SK-N-SH (cell line): ENCODE results near the gene CNIH2. TPM values are rescaled to one million over a fixed set of nuclear protein-coding genes. Genes with fewer than 3 reads are reported as not detected.

ENCODE experiments used
- CTCF ChIA-PET: fragments of 300-600, 350-600 bp; formaldehyde crosslinking; extraction: SDS; loops from one replicate; lab custom pipeline; 2021; lab: Yijun Ruan, JAX
- POLR2A ChIA-PET: fragments of 350-600 bp; sonication (Branson Sonifier 250); formaldehyde crosslinking; extraction: SDS; loops from one replicate; lab custom pipeline; 2020; ENCODE audit warnings: antibody characterized with exemption, inconsistent platforms; lab: Yijun Ruan, JAX
- DNase-seq: peaks from one replicate; pipeline ENCODE4 v3.0.0; 2012
- H2AFZ ChIP-seq: fragments of 200-600 bp; sonication (generic); 2 replicates; pipeline ENCODE4 v1.8.1; 2016; ENCODE audit warnings: antibody characterized with exemption, mild to moderate bottlenecking, low read depth
- H3F3A ChIP-seq: fragments of 200-600 bp; sonication (generic); replicated peaks from 2 replicates; pipeline ENCODE3; 2016; ENCODE audit warnings: antibody characterized with exemption, mild to moderate bottlenecking; ENCODE audit not compliant: insufficient read depth
- H3K27ac ChIP-seq, 2 experiments: fragments of 200-500 bp in 1 of 2; fragments of 200-600 bp in 1 of 2; sonication (Bioruptor generic) in 1 of 2; sonication (generic), shearing (Covaris generic) in 1 of 2; 2 replicates each; pipeline versions ENCODE4 v1.5.1 to v1.6.1; 2014 to 2016; ENCODE audit warnings: low read depth in 2 of 2, inconsistent platforms in 1 of 2, low read length in 1 of 2, mild to moderate bottlenecking in 1 of 2, mixed read lengths in 1 of 2
- H3K27me3 ChIP-seq: fragments of 200-600 bp; sonication (generic), shearing (Covaris generic); 2 replicates; pipeline ENCODE4 v1.6.1; 2016; ENCODE audit warnings: mixed run types; ENCODE audit not compliant: insufficient read depth
- H3K36me3 ChIP-seq, 2 experiments: fragments of 200-500 bp in 1 of 2; fragments of 200-600 bp in 1 of 2; sonication (Bioruptor generic) in 1 of 2; sonication (generic) in 1 of 2; replicated peaks in 1 of 2; 2 replicates each; pipeline versions ENCODE3 to v1.5.1; 2014 to 2016; ENCODE audit warnings: low read length in 1 of 2, mild to moderate bottlenecking in 1 of 2; ENCODE audit not compliant: insufficient read depth in 2 of 2, control insufficient read depth in 1 of 2
- H3K4me1 ChIP-seq, 2 experiments: fragments of 200-500 bp in 1 of 2; fragments of 200-600 bp in 1 of 2; sonication (Bioruptor generic) in 1 of 2; sonication (generic), shearing (Covaris generic) in 1 of 2; 2 replicates each; pipeline versions ENCODE4 v1.5.1 to v1.6.1; 2014 to 2016; ENCODE audit warnings: low read depth in 1 of 2, low read length in 1 of 2, mixed run types in 1 of 2; ENCODE audit not compliant: insufficient read depth in 2 of 2, control insufficient read depth in 1 of 2
- H3K4me2 ChIP-seq: fragments of 200-600 bp; sonication (generic), shearing (Covaris generic); 2 replicates; pipeline ENCODE4 v1.6.1; 2017; ENCODE audit warnings: mixed run types
- H3K4me3 ChIP-seq, 2 experiments: fragments of 200-500 bp in 1 of 2; fragments of 200-600 bp in 1 of 2; sonication (Bioruptor generic) in 1 of 2; sonication (generic), shearing (Covaris generic) in 1 of 2; 2 replicates each; pipeline versions ENCODE4 v1.5.1 to v1.8.1; 2014 to 2016; ENCODE audit warnings: low read depth in 2 of 2, inconsistent platforms in 1 of 2, low read length in 1 of 2, mild to moderate bottlenecking in 1 of 2, mixed read lengths in 1 of 2, moderate library complexity in 1 of 2
- H3K79me2 ChIP-seq: fragments of 200-600 bp; sonication (generic); 2 replicates; pipeline ENCODE4 v1.8.1; 2017; ENCODE audit warnings: mild to moderate bottlenecking; ENCODE audit not compliant: insufficient read depth
- H3K9ac ChIP-seq: fragments of 200-600 bp; sonication (generic); 2 replicates; pipeline ENCODE4 v1.6.1; 2017; ENCODE audit warnings: mixed run types
- H3K9me2 ChIP-seq: fragments of 200-600 bp; sonication (generic); 2 replicates; pipeline ENCODE4 v1.6.1; 2017; ENCODE audit warnings: mixed run types
- H3K9me3 ChIP-seq: fragments of 200-600 bp; sonication (generic); 2 replicates; pipeline ENCODE4 v1.6.1; 2017; ENCODE audit warnings: mixed run types, mild to moderate bottlenecking, moderate library complexity
- H4K20me1 ChIP-seq: fragments of 200-600 bp; sonication (generic); 2 replicates; pipeline ENCODE4 v1.6.1; 2017; ENCODE audit warnings: mild to moderate bottlenecking, mixed run types; ENCODE audit not compliant: insufficient read depth
- FOSL2 ChIP-seq: IDR thresholded peaks from 2 replicates; pipeline ENCODE4 v1.4.0; 2012; ENCODE audit warnings: low read depth, mild to moderate bottlenecking, moderate library complexity, borderline replicate concordance
- FOXJ3 ChIP-seq: sonication (generic); formaldehyde crosslinking; IDR thresholded peaks from 2 replicates; pipeline ENCODE4 v1.5.1; 2020; ENCODE audit warnings: mild to moderate bottlenecking, missing genetic modification reagents
- FOXM1 ChIP-seq: IDR thresholded peaks from 2 replicates; pipeline ENCODE4 v1.4.0; 2012; ENCODE audit warnings: low read depth, mild to moderate bottlenecking
- GABPA ChIP-seq: IDR thresholded peaks from 2 replicates; pipeline ENCODE4 v1.4.0; 2012; ENCODE audit warnings: low read depth, mild to moderate bottlenecking
- IRF3 ChIP-seq: fragments of 150-350 bp; IDR thresholded peaks from 2 replicates; pipeline ENCODE4 v1.6.1; 2016; ENCODE audit warnings: mild to moderate bottlenecking, low read depth, low read length
- MAX ChIP-seq: IDR thresholded peaks from 2 replicates; pipeline ENCODE4 v1.4.0; 2012; ENCODE audit warnings: low read depth
- MEF2A ChIP-seq: IDR thresholded peaks from 2 replicates; pipeline ENCODE4 v1.4.0; 2012; ENCODE audit warnings: low read depth, borderline replicate concordance
- MXI1 ChIP-seq: IDR thresholded peaks from 2 replicates; pipeline ENCODE4 v1.6.1; 2012; ENCODE audit warnings: mild to moderate bottlenecking, low read depth, low read length, improper control_type of control experiment
- NFIC ChIP-seq: IDR thresholded peaks from 2 replicates; pipeline ENCODE4 v1.4.0; 2012; ENCODE audit warnings: borderline replicate concordance
- PBX3 ChIP-seq: IDR thresholded peaks from 2 replicates; pipeline ENCODE4; 2012
- RCOR1 ChIP-seq: fragments of 150-350 bp; IDR thresholded peaks from 2 replicates; pipeline ENCODE4 v1.6.1; 2017; ENCODE audit warnings: antibody characterized with exemption, low read length
- RFX5 ChIP-seq: IDR thresholded peaks from 2 replicates; pipeline ENCODE4 v1.6.1; 2012; ENCODE audit warnings: mild to moderate bottlenecking, improper control_type of control experiment, low read length
- WGBS: methylation state at CpG from one replicate; pipeline ENCODE4 v1.1.6; 2017; ENCODE audit warnings: low lambda C conversion rate; 5-methylcytosine and 5-hydroxymethylcytosine counted together
- polyA plus RNA-seq, 3 experiments: library from polyadenylated mRNA; depleted of rRNA; stranded (reverse); fragments of >200 nt; gene quantifications; 2 replicates each; pipeline ENCODE4 v1.2.3, GENCODE V29; 2012
- TF ChIP-seq, protein P1 (sequence below): fragments of 200-600 bp; sonication (generic); IDR thresholded peaks from 2 replicates; pipeline ENCODE4 v1.6.1; 2017; ENCODE audit warnings: antibody characterized with exemption, mild to moderate bottlenecking, moderate library complexity
- TF ChIP-seq, protein P2 (sequence below): fragments of 150-350 bp; IDR thresholded peaks from 2 replicates; pipeline ENCODE4 v1.6.1; 2017; ENCODE audit warnings: antibody characterized with exemption, low read length, low read depth, borderline replicate concordance

CNIH2 gene
- polyA plus RNA-seq, 1 of the 3 experiments (the other 2 are of a cell fraction) = 11.8 TPM

DNA sequence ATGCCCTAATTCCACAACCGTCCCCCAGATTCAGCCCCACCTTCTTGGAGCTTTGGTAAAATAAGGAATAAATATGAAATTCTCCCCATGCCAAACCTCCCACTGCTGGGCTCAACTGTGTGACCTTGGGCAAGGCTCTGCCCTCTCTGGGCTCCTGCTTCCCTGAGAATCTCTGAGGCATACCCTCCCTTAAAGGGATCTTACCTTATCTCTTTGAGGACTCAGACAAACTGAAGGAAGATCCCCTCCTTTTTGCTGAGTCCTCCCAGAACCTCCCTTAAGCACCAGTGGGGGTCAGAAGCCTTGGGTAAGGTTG lies 36.2 kb downstream of the CNIH2 start:
- Histone ChIP-seq H3K4me2 (peak overlapping the region; percentile 80; the same call in 1 of the 2 replicates), H3K36me3 (no peaks in the 10 kb centered on the region), H3K9ac (no peak overlapping the region; the same call in 1 of the 2 replicates), H3K27ac (peak overlapping the region; percentile 94 to 100; a peak in 3 of 4 replicates), H3K27me3 (no peaks in the 10 kb centered on the region), H3K4me3 (no peak overlapping the region), H3K9me3 (no peaks in the 10 kb centered on the region), H4K20me1 (no peaks in the 10 kb centered on the region), H3K4me1 (peaks cover 31 to 69% of the 10 kb centered on the region in 2 experiments), H3K79me2 (no peaks in the 10 kb centered on the region), H2AFZ (no peak overlapping the region), H3K9me2 (no peaks in the 10 kb centered on the region), H3F3A (peaks cover 15% of the 10 kb centered on the region)
- ChIA-PET POLR2A (interaction anchor here (0.6 to 3.1 kb wide), 3 partner anchors 21 to 1002 kb away, joined by 3 to 33 read pairs (median 19); partner anchors contain the start of genes RIN1, TMEM151A and YIF1A), CTCF (interaction anchor here (0.7 to 12.4 kb wide), 13 partner anchors 8 to 201 kb away, joined by 3 to 280 read pairs (median 46); partner anchors contain the start of genes B4GAT1, BRMS1, CNIH2 and MRPL11)
- no peak for DNase-seq
- TF ChIP-seq RFX5 (no peak), FOXJ3 (CRISPR knock-in tag) (no peak), IRF3 (no peak), MEF2A (no peak), GABPA (no peak), RCOR1 (no peak), NFIC (no peak), FOXM1 (no peak), PBX3 (no peak), MXI1 (no peak), FOSL2 (no peak), MAX (no peak)
- TF ChIP-seq, protein P1, sequence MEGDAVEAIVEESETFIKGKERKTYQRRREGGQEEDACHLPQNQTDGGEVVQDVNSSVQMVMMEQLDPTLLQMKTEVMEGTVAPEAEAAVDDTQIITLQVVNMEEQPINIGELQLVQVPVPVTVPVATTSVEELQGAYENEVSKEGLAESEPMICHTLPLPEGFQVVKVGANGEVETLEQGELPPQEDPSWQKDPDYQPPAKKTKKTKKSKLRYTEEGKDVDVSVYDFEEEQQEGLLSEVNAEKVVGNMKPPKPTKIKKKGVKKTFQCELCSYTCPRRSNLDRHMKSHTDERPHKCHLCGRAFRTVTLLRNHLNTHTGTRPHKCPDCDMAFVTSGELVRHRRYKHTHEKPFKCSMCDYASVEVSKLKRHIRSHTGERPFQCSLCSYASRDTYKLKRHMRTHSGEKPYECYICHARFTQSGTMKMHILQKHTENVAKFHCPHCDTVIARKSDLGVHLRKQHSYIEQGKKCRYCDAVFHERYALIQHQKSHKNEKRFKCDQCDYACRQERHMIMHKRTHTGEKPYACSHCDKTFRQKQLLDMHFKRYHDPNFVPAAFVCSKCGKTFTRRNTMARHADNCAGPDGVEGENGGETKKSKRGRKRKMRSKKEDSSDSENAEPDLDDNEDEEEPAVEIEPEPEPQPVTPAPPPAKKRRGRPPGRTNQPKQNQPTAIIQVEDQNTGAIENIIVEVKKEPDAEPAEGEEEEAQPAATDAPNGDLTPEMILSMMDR = no peak
- TF ChIP-seq, protein P2, sequence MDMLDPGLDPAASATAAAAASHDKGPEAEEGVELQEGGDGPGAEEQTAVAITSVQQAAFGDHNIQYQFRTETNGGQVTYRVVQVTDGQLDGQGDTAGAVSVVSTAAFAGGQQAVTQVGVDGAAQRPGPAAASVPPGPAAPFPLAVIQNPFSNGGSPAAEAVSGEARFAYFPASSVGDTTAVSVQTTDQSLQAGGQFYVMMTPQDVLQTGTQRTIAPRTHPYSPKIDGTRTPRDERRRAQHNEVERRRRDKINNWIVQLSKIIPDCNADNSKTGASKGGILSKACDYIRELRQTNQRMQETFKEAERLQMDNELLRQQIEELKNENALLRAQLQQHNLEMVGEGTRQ = no peak
- WGBS = 80% methylated on average over 1 of the region's 1 CpG
